Lower lobe of right lung (tissue), 2 donors: ENCODE measurements around the gene CCN6. TPM values are rescaled to one million over a fixed set of nuclear protein-coding genes. Genes with fewer than 3 reads are reported as not detected.
A peak's percentile ranks its signal among the peaks of the same experiment; 100 is the strongest.

ENCODE experiments used
- ATAC-seq, 2 donors: fragments of 200-7000 bp; cut with Tn5 transposase; one replicate each; pipeline ENCODE4 v1.9.1; 2020 to 2022; ENCODE audit warnings: mild to moderate bottlenecking in 2 of 2, moderate library complexity in 2 of 2
- DNase-seq: peaks from one replicate; pipeline ENCODE4 v3.0.0-alpha.2; 2020
- H3K27ac ChIP-seq: fragments of 200-600 bp; one replicate; pipeline ENCODE4 v1.8.0; 2022
- H3K27me3 ChIP-seq: fragments of 200-600 bp; one replicate; pipeline ENCODE4 v1.8.0; 2022; ENCODE audit warnings: low read depth
- H3K36me3 ChIP-seq: fragments of 200-600 bp; one replicate; pipeline ENCODE4 v1.8.0; 2022; ENCODE audit warnings: mild to moderate bottlenecking
- H3K4me1 ChIP-seq: fragments of 200-600 bp; one replicate; pipeline ENCODE4 v1.8.0; 2022
- H3K4me3 ChIP-seq: fragments of 200-600 bp; one replicate; pipeline ENCODE4 v1.8.0; 2022; ENCODE audit warnings: mild to moderate bottlenecking
- H3K9me3 ChIP-seq: fragments of 200-600 bp; one replicate; pipeline ENCODE4 v1.8.0; 2022
- CTCF ChIP-seq: fragments of 200-600 bp; IDR thresholded peaks from one replicate; pipeline ENCODE4 v1.8.0; 2022; ENCODE audit warnings: antibody characterized with exemption, mild to moderate bottlenecking
- intact Hi-C: fragments of 100-400 bp; cut with DNase I; formaldehyde crosslinking; loops from one replicate; pipeline ENCODE4 v1.11.0; 2022
- total RNA-seq: library from RNA; stranded (reverse); fragmentation: NEBNext Ultra II Directional; extraction: Animal tissue kit (Norgen Biotek cat#: 25700); gene quantifications from one replicate; pipeline ENCODE4 v1.2.1, GENCODE V29; 2021
- donor health status: DM: no; HTN: yes; CAD: no; lungs with severe emphysema.

Gene CCN6
- total RNA-seq, 1 donor from 2014 or later = not detected

- no peak for ATAC-seq
- DNase-seq = no peak
- intact Hi-C loops = no loop called here
- no peak overlapping the region for H3K4me3 ChIP-seq
- no peaks in the 10 kb centered on the region for H3K9me3 ChIP-seq
- H3K27ac ChIP-seq = no peak overlapping the region
- H3K27me3 ChIP-seq = no peaks in the 10 kb centered on the region
- H3K36me3 ChIP-seq = no peaks in the 10 kb centered on the region
- H3K4me1 ChIP-seq = peaks cover 7% of the 10 kb centered on the region
- no peak for TF ChIP-seq CTCF
Measured at GRCh38 chr6:112017169-112017568, 36.7 kb upstream of the CCN6 start.

GRCh38 chr6:112017760-112018537 is 36.0 kb upstream of the CCN6 start:
- Histone ChIP-seq H3K27me3 (no peaks in the 10 kb centered on the region), H3K4me1 (peaks cover 7% of the 10 kb centered on the region), H3K27ac (no peak overlapping the region), H3K9me3 (no peaks in the 10 kb centered on the region), H3K4me3 (no peak overlapping the region), H3K36me3 (no peaks in the 10 kb centered on the region)
- DNase-seq (no peak), ATAC-seq (no peak)
- intact Hi-C loops = no loop called here
- TF ChIP-seq CTCF = no peak

DNA sequence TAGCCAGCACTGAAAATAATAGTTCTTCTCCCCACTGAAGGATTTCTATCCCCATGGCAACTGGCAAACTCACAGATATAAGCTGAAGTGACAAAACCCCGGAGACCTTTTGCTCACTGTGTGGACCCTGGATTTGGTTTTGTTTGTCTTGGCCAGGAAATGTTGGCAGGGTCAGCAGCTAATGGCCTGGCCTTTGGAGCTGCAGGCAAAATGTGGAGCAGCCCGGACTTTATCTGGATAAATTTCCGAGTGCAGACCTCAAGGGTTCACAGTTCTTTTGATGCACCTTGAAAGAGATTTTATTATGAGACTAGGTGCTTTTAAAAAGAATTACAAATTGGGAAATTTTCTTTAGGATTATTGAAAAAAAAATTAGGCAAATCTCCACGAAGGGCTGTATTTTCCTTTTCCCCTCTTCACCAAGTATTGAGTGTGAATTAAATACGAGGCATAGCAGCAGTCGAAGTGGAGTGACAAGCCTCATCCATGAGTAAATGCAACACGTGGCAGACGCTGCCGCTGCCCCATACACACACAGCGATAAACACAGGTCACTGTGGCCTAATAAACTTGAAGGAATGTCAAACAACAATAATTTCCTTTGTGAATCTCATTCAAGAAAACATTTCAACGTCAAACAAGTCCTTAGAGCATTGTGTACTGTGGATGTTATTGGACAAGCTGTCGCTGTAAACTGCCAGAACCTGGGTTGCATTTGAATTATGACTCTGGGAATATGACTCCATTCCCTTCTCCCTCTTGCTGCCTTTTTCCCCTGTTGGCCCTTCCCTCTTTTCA is 35.1 kb upstream of the CCN6 start:
- Histone ChIP-seq H3K9me3 (no peaks in the 10 kb centered on the region), H3K4me1 (peaks cover 7% of the 10 kb centered on the region), H3K36me3 (no peaks in the 10 kb centered on the region), H3K27me3 (no peaks in the 10 kb centered on the region), H3K27ac (no peak overlapping the region), H3K4me3 (no peak overlapping the region)
- intact Hi-C loops = no loop called here
- DNase-seq = no peak
- peak; percentile 29 to 50 for ATAC-seq
- TF ChIP-seq CTCF = no peak

DNA sequence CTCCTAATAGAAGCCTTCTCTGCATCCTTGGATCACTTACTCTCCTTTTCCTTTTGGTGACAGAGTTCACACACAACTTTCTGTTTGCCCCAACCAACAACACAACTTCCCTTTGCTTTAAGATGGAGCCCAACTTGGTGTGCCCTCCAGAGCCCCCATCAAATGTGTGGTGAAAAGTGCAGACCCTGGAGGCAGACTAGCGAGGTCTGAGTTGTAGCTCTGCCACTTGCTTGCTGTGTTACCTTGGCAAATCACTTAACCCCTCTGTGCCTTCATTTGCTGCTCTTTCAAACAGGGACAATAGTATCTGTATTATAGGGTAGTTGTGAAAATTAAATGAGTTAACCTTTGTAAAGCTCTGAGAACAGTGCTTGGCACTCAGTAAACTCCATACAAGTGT is 34.3 kb upstream of the CCN6 start:
- ATAC-seq (no peak), DNase-seq (no peak)
- Histone ChIP-seq H3K9me3 (no peaks in the 10 kb centered on the region), H3K4me3 (no peak overlapping the region), H3K36me3 (no peaks in the 10 kb centered on the region), H3K4me1 (peaks cover 7% of the 10 kb centered on the region), H3K27me3 (no peaks in the 10 kb centered on the region), H3K27ac (no peak overlapping the region)
- no peak for TF ChIP-seq CTCF
- intact Hi-C loops = no loop called here

GRCh38 chr6:112021691-112022310 is 32.1 kb upstream of the CCN6 start:
- H3K27me3 ChIP-seq = no peaks in the 10 kb centered on the region
- H3K4me3 ChIP-seq = no peak overlapping the region
- DNase-seq (no peak), ATAC-seq (no peak)
- no peak overlapping the region for H3K27ac ChIP-seq
- no peaks in the 10 kb centered on the region for H3K36me3 ChIP-seq
- intact Hi-C loops = no loop called here
- no peak for TF ChIP-seq CTCF
- H3K4me1 ChIP-seq = peaks cover 7% of the 10 kb centered on the region
- H3K9me3 ChIP-seq = no peaks in the 10 kb centered on the region
